K562 treated with DMSO at 1 percent for 24 hours (cell line): ENCODE measurements around the gene TEX19. TPM values are rescaled to one million over a fixed set of nuclear protein-coding genes. Genes with fewer than 3 reads are reported as not detected.

Source experiments
- total RNA-seq: library from RNA; unstranded; fragments of 300-600 nt; gene quantifications from 2 replicates; pipeline ENCODE4 v1.2.3, GENCODE V29; 2022; ENCODE audit warnings: low read depth; ENCODE audit not compliant: insufficient read depth

Gene TEX19
- total RNA-seq = 2.7 and 3.2 TPM in 2 replicates

GRCh38 chr17:82358465-82359350 lies at the start of gene TEX19:
Gene TEX19 (plus strand): TSS chr17:82359247. CDS start chr17:82362151, 2,904 bp downstream.

GRCh38 chr17:82317394-82318168 lies 41.5 kb upstream of the TEX19 start, which contains the start of gene CD7:
Gene CD7 (minus strand): TSS chr17:82317608. CDS start chr17:82317495, 113 bp downstream.

GRCh38 chr17:82333279-82334171 lies 25.5 kb upstream of the TEX19 start, which contains the start of gene SECTM1:
Gene SECTM1 (minus strand): TSS chr17:82333766. CDS start chr17:82327240, 6,526 bp downstream.

GRCh38 chr17:82371333-82372248 lies 12.5 kb downstream of the TEX19 start, which contains the start of gene UTS2R:
Gene UTS2R (plus strand): TSS chr17:82371765. CDS start chr17:82374325, 2,560 bp downstream.

Other genes starting within 250 kb of the TEX19 start
- 13.4 and 16.2 TPM in 2 replicates for gene CCDC57, start 146.4 kb upstream of the TEX19 start, total RNA-seq
- 3.5 and 5.1 TPM in 2 replicates for gene SLC16A3, start 130.2 kb upstream of the TEX19 start, total RNA-seq
- gene CSNK1D, start 85.5 kb upstream of the TEX19 start, total RNA-seq = 165 and 173 TPM in 2 replicates
- not detected in 2 replicates for gene CD7, start 41.6 kb upstream of the TEX19 start, total RNA-seq
- not detected in 2 replicates for gene SECTM1, start 25.5 kb upstream of the TEX19 start, total RNA-seq
- gene UTS2R, start 12.5 kb downstream of the TEX19 start, total RNA-seq = 0.22 TPM in 1 of 2 replicates, not detected in the other
- gene HEXD, start 59.1 kb downstream of the TEX19 start, total RNA-seq = 33.6 and 44.4 TPM in 2 replicates
- gene OGFOD3, start 59.3 kb downstream of the TEX19 start, total RNA-seq = 32.0 and 33.3 TPM in 2 replicates
- 92.7 and 102 TPM in 2 replicates for gene CYBC1, start 91.5 kb downstream of the TEX19 start, total RNA-seq
- 354 and 357 TPM in 2 replicates for gene NARF, start 99.5 kb downstream of the TEX19 start, total RNA-seq
- 48.2 and 54.4 TPM in 2 replicates for gene FOXK2, start 160.5 kb downstream of the TEX19 start, total RNA-seq